WTC11 (cell line): ENCODE measurements around the gene TMIGD1. TPM values are rescaled to one million over a fixed set of nuclear protein-coding genes. Genes with fewer than 3 reads are reported as not detected.

Experiments used
- ATAC-seq: fragments of 200-7000 bp; cut with Tn5 transposase; 2 replicates; pipeline ENCODE4 v1.10.0; 2021; ENCODE audit warnings: mild to moderate bottlenecking, moderate library complexity
- CTCF ChIA-PET: fragments of 300-600 bp; sonication (Branson Sonifier 250); formaldehyde crosslinking; loops from one replicate; lab custom pipeline; 2021; ENCODE audit warnings: antibody characterized with exemption; lab: Charles Lee
- POLR2A ChIA-PET: fragments of 350-600 bp; sonication (Branson Sonifier 250); formaldehyde crosslinking; loops from one replicate; lab custom pipeline; 2021; ENCODE audit warnings: antibody characterized with exemption; lab: Charles Lee
- DNase-seq: peaks from one replicate; pipeline ENCODE4 v3.0.0; 2021; ENCODE audit warnings: low spot score
- H3K27ac Mint-ChIP-seq: 2 replicates; pipeline ENCODE4 v1.8.0; 2021; ENCODE audit warnings: mixed read lengths
- H3K27me3 Mint-ChIP-seq: 2 replicates; pipeline ENCODE4 v1.8.0; 2021; ENCODE audit warnings: low read depth, mild to moderate bottlenecking, moderate library complexity, mixed read lengths
- H3K36me3 Mint-ChIP-seq: 2 replicates; pipeline ENCODE4 v1.8.0; 2021; ENCODE audit warnings: mixed read lengths
- H3K4me1 Mint-ChIP-seq: 2 replicates; pipeline ENCODE4 v1.8.0; 2022; ENCODE audit warnings: mixed read lengths
- H3K4me3 Mint-ChIP-seq: 2 replicates; pipeline ENCODE4 v1.8.0; 2021; ENCODE audit warnings: mild to moderate bottlenecking, moderate library complexity, mixed read lengths
- H3K9me3 Mint-ChIP-seq: 2 replicates; pipeline ENCODE4 v1.8.0; 2021; ENCODE audit warnings: mixed read lengths
- CBFB ChIP-seq: sonication (generic); formaldehyde crosslinking; IDR thresholded peaks from 2 replicates; pipeline ENCODE4 v1.8.1; 2022; ENCODE audit warnings: mild to moderate bottlenecking, low read depth, missing genetic modification reagents
- CDX4 ChIP-seq: fragments of 250-450 bp; sonication (Bioruptor Pico); IDR thresholded peaks from 2 replicates; pipeline ENCODE4 v1.9.0; 2021; ENCODE audit warnings: moderate library complexity, mild to moderate bottlenecking, inconsistent platforms, borderline replicate concordance
- CTCF ChIP-seq: fragments of 200-600 bp; IDR thresholded peaks from 2 replicates; pipeline ENCODE4 v1.8.0; 2022; ENCODE audit warnings: antibody characterized with exemption
- ESRRA ChIP-seq: sonication (generic); formaldehyde crosslinking; IDR thresholded peaks from 2 replicates; pipeline ENCODE4 v1.8.1; 2022; ENCODE audit warnings: mild to moderate bottlenecking, missing genetic modification reagents, borderline replicate concordance
- FOXJ3 ChIP-seq: sonication (generic); formaldehyde crosslinking; IDR thresholded peaks from 2 replicates; pipeline ENCODE4 v1.9.0; 2021; ENCODE audit warnings: missing genetic modification reagents, mild to moderate bottlenecking, borderline replicate concordance
- GTF2I ChIP-seq: fragments of 250-450 bp; sonication (Bioruptor Pico); conservative IDR thresholded peaks from 2 replicates; pipeline ENCODE4 v1.4.0; 2021; ENCODE audit warnings: mild to moderate bottlenecking
- JUN ChIP-seq: sonication (generic); formaldehyde crosslinking; IDR thresholded peaks from 2 replicates; pipeline ENCODE4 v1.8.0; 2023; ENCODE audit warnings: mild to moderate bottlenecking, missing genetic modification reagents
- MLX ChIP-seq: sonication (generic); formaldehyde crosslinking; IDR thresholded peaks from 2 replicates; pipeline ENCODE4 v1.8.1; 2023; ENCODE audit warnings: mild to moderate bottlenecking, missing genetic modification reagents, moderate library complexity
- NR3C1 ChIP-seq: sonication (generic); formaldehyde crosslinking; conservative IDR thresholded peaks from 2 replicates; pipeline ENCODE4 v1.8.1; 2023; ENCODE audit warnings: low read depth, mild to moderate bottlenecking, missing genetic modification reagents
- PRDM15 ChIP-seq: sonication (generic); formaldehyde crosslinking; IDR thresholded peaks from 2 replicates; pipeline ENCODE4 v1.8.0; 2022; ENCODE audit warnings: missing genetic modification reagents
- PRRX2 ChIP-seq: fragments of 250-450 bp; sonication (Bioruptor Pico); IDR thresholded peaks from 2 replicates; pipeline ENCODE4 v1.8.0; 2021; ENCODE audit warnings: mild to moderate bottlenecking
- TCF7 ChIP-seq: sonication (generic); formaldehyde crosslinking; IDR thresholded peaks from 2 replicates; pipeline ENCODE4 v1.8.0; 2022; ENCODE audit warnings: mild to moderate bottlenecking, low read depth, missing genetic modification reagents, moderate library complexity
- ZMAT4 ChIP-seq: fragments of 250-450 bp; sonication (Bioruptor Pico); IDR thresholded peaks from 2 replicates; pipeline ENCODE4 v1.9.0; 2021; ENCODE audit warnings: mild to moderate bottlenecking
- ZNF121 ChIP-seq: sonication (generic); formaldehyde crosslinking; IDR thresholded peaks from 2 replicates; pipeline ENCODE4 v1.8.0; 2023; ENCODE audit warnings: missing genetic modification reagents
- ZNF423 ChIP-seq: fragments of 250-450 bp; sonication (Bioruptor Pico); IDR thresholded peaks from 2 replicates; pipeline ENCODE4 v2.1.2; 2022; ENCODE audit warnings: mild to moderate bottlenecking, moderate library complexity
- total RNA-seq: library from RNA; stranded (reverse); gene quantifications from 3 replicates; pipeline ENCODE4 v1.2.3, GENCODE V29; 2021
- TF ChIP-seq, protein P1 (sequence below): sonication (generic); formaldehyde crosslinking; conservative IDR thresholded peaks from 2 replicates; pipeline ENCODE4 v1.8.1; 2023; ENCODE audit warnings: mild to moderate bottlenecking, low read depth, missing genetic modification reagents, moderate library complexity
- TF ChIP-seq, protein P2 (sequence below): sonication (generic); formaldehyde crosslinking; conservative IDR thresholded peaks from 2 replicates; pipeline ENCODE4 v1.8.1; 2022; ENCODE audit warnings: mild to moderate bottlenecking, missing genetic modification reagents

TMIGD1 gene
- total RNA-seq, 1 experiment from 2014 or later, result not detected

DNA sequence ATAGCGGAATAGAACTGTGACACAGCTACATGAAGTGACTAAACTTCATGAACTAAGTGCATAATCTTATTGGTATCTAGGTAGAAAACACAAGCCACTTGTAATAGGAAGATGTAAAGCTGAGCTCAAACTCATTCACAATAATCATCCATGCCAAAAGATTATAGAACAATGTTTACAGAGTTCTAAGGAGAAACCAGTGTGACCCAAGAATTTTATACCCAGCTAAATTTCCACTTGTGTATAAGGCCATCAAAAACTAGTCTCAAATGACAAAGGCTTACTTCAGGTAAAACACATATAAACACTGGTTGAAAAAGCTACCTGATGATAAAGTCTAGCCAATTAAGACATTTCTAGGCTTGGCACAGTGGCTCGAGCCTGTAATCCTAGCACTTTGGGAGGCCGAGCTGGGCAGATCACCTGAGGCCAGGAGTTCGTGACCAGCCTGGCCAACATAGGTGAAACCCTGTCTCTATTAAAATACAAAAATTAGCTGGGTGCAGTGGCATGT lies 28.0 kb upstream of the TMIGD1 start (continued):
- no peak for TF ChIP-seq CTCF
- TF ChIP-seq NR3C1, result no peak
- no peak for TF ChIP-seq JUN (CRISPR knock-in tag)
- TF ChIP-seq FOXJ3, result no peak

GRCh38 chr17:30360086-30360808 lies 26.4 kb upstream of the TMIGD1 start:
- peaks cover 3% of the 10 kb centered on the region for H3K36me3 Mint-ChIP-seq
- TF ChIP-seq PRRX2 (CRISPR knock-in tag) (no peak), TCF7 (CRISPR knock-in tag) (no peak), MLX (CRISPR knock-in tag) (no peak), ZNF423 (no peak), ESRRA (no peak), JUN (CRISPR knock-in tag) (no peak), ZNF121 (CRISPR knock-in tag) (no peak), CBFB (no peak)
- TF ChIP-seq, protein P1, sequence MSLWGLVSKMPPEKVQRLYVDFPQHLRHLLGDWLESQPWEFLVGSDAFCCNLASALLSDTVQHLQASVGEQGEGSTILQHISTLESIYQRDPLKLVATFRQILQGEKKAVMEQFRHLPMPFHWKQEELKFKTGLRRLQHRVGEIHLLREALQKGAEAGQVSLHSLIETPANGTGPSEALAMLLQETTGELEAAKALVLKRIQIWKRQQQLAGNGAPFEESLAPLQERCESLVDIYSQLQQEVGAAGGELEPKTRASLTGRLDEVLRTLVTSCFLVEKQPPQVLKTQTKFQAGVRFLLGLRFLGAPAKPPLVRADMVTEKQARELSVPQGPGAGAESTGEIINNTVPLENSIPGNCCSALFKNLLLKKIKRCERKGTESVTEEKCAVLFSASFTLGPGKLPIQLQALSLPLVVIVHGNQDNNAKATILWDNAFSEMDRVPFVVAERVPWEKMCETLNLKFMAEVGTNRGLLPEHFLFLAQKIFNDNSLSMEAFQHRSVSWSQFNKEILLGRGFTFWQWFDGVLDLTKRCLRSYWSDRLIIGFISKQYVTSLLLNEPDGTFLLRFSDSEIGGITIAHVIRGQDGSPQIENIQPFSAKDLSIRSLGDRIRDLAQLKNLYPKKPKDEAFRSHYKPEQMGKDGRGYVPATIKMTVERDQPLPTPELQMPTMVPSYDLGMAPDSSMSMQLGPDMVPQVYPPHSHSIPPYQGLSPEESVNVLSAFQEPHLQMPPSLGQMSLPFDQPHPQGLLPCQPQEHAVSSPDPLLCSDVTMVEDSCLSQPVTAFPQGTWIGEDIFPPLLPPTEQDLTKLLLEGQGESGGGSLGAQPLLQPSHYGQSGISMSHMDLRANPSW (CRISPR knock-in tag), result no peak
- TF ChIP-seq, protein P2, sequence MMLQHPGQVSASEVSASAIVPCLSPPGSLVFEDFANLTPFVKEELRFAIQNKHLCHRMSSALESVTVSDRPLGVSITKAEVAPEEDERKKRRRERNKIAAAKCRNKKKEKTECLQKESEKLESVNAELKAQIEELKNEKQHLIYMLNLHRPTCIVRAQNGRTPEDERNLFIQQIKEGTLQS (CRISPR knock-in tag), result no peak
- peaks cover 14% of the 10 kb centered on the region for H3K9me3 Mint-ChIP-seq
- peaks cover 5% of the 10 kb centered on the region for H3K4me1 Mint-ChIP-seq
- no peak for DNase-seq
- no peak overlapping the region for H3K4me3 Mint-ChIP-seq
- no peak for ATAC-seq
- no peaks in the 10 kb centered on the region; the same call in 1 of the 2 replicates for H3K27me3 Mint-ChIP-seq
- ChIA-PET CTCF (no interaction called here), POLR2A (no interaction called here)
- no peak overlapping the region for H3K27ac Mint-ChIP-seq

- no peak for DNase-seq
- ChIA-PET CTCF (interaction anchor here (0.8 to 1.3 kb wide), 3 partner anchors 17 to 119 kb away, joined by 3 read pairs; no protein-coding TSS in a partner anchor), POLR2A (interaction anchor here (0.6 kb wide), 1 partner anchor 212 kb away, joined by 3 read pairs; no protein-coding TSS in a partner anchor)
- TF ChIP-seq NR3C1, result no peak
- no peak for TF ChIP-seq GTF2I (CRISPR knock-in tag)
- TF ChIP-seq ZMAT4 (CRISPR knock-in tag), result no peak
- no peak for TF ChIP-seq PRDM15 (CRISPR knock-in tag)
- TF ChIP-seq CDX4 (CRISPR knock-in tag), result no peak
These were observed 24.4 kb upstream of the TMIGD1 start for GRCh38 chr17:30358055-30358760.

More at GRCh38 chr17:30358055-30358760, 24.4 kb upstream of the TMIGD1 start:
- H3K9me3 Mint-ChIP-seq, result peaks cover 14% of the 10 kb centered on the region
- H3K4me1 Mint-ChIP-seq, result peaks cover 7% of the 10 kb centered on the region
- no peak for ATAC-seq
- H3K36me3 Mint-ChIP-seq, result peaks cover 3% of the 10 kb centered on the region
- no peaks in the 10 kb centered on the region; the same call in 1 of the 2 replicates for H3K27me3 Mint-ChIP-seq
- no peak overlapping the region for H3K4me3 Mint-ChIP-seq
- H3K27ac Mint-ChIP-seq, result no peak overlapping the region
